Central memory CD8-positive, alpha-beta T cell (primary cell): Measurements from ENCODE around the gene ATXN1.
A peak's percentile ranks its signal among the peaks of the same experiment; 100 is the strongest.

ENCODE experiments used
- ATAC-seq: fragments of 150-1000 bp; cut with Tn5 transposase; replicated peaks from 2 replicates; pipeline ENCODE4 v1.10.0; 2022; ENCODE audit warnings: mild to moderate bottlenecking, moderate FRiP score, moderate number of reproducible peaks; ENCODE audit not compliant: poor library complexity, severe bottlenecking; ENCODE audit errors: extremely low read depth
- DNase-seq, 2 donors: peaks; one replicate each; pipeline ENCODE4 v3.0.0; 2021; ENCODE audit warnings: low spot score in 2 of 2
- H3K27ac Mint-ChIP-seq: one replicate; pipeline ENCODE4 v1.8.0; 2022; ENCODE audit warnings: low read depth, mild to moderate bottlenecking, moderate library complexity, mixed read lengths
- H3K27me3 Mint-ChIP-seq: one replicate; pipeline ENCODE4 v1.8.0; 2022; ENCODE audit warnings: mixed read lengths
- H3K36me3 Mint-ChIP-seq: one replicate; pipeline ENCODE4 v1.8.0; 2022; ENCODE audit warnings: mild to moderate bottlenecking, moderate library complexity, mixed read lengths; ENCODE audit not compliant: insufficient read depth
- H3K4me1 Mint-ChIP-seq: one replicate; pipeline ENCODE4 v1.8.0; 2022; ENCODE audit warnings: mixed read lengths
- H3K4me3 Mint-ChIP-seq: one replicate; pipeline ENCODE4 v1.8.0; 2022; ENCODE audit warnings: mild to moderate bottlenecking, moderate library complexity, mixed read lengths
- H3K9me3 Mint-ChIP-seq: one replicate; pipeline ENCODE4 v1.8.0; 2022; ENCODE audit warnings: mixed read lengths

ATXN1 gene

DNA sequence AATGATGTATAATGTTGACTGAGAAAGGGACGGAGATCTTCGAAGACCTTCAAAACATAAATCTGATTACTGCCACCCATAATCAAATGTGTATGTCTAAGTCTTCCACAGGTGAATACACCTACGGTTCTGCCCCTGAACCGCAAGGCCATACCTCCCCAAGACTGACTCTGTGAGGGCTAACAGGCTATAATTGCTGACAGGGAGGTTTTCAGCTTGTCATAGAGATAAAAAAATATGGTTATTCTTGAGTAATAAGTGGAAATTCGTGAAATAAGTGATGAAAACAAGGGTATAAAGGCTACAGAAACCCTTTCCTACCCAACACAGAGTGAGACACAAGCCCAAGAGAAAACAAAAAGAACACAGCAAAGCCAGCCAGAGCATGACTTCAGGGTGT, 188.9 kb downstream of the ATXN1 start:
- Mint-ChIP-seq H3K36me3 (peaks cover 8% of the 10 kb centered on the region), H3K9me3 (no peaks in the 10 kb centered on the region), H3K4me1 (peaks cover 35% of the 10 kb centered on the region), H3K27ac (no peak overlapping the region), H3K4me3 (no peak overlapping the region), H3K27me3 (no peaks in the 10 kb centered on the region)
- no peak for ATAC-seq
- no peak for DNase-seq

DNA sequence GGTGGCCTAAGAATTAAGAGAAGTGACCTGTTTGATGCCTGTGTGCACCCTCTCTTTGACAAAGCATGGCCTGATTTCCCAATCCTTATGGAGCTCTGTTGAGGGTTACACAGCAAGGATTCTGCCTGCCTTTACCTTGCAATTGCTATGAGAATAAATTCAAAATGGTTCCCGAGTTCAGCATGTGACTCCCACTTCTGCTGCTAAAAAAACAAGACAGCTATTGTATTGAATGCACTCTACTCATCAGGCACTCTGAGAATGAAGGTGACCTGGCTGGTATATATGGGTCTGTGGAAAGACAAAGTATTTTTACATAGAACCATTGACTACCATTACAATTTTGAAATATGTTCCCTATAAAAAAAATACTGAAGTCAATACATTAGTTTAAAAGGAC, 190.3 kb downstream of the ATXN1 start:
- no peak overlapping the region for H3K27ac Mint-ChIP-seq
- no peak overlapping the region for H3K4me3 Mint-ChIP-seq
- no peaks in the 10 kb centered on the region for H3K9me3 Mint-ChIP-seq
- peaks cover 9% of the 10 kb centered on the region for H3K36me3 Mint-ChIP-seq
- H3K4me1 Mint-ChIP-seq: peaks cover 27% of the 10 kb centered on the region
- no peaks in the 10 kb centered on the region for H3K27me3 Mint-ChIP-seq
- DNase-seq (no peak), ATAC-seq (no peak)

- H3K36me3 Mint-ChIP-seq: peaks cover 8% of the 10 kb centered on the region
- H3K27ac Mint-ChIP-seq: no peak overlapping the region
- H3K9me3 Mint-ChIP-seq: no peaks in the 10 kb centered on the region
- no peak for ATAC-seq
- no peak for DNase-seq
- no peaks in the 10 kb centered on the region for H3K27me3 Mint-ChIP-seq
- peaks cover 20% of the 10 kb centered on the region for H3K4me1 Mint-ChIP-seq
- H3K4me3 Mint-ChIP-seq: no peak overlapping the region
These were observed 191.1 kb downstream of the ATXN1 start for GRCh38 chr6:16570221-16570553.

GRCh38 chr6:16568128-16568527, 193.1 kb downstream of the ATXN1 start:
- DNase-seq (no peak), ATAC-seq (no peak)
- peak overlapping the region; percentile 78 for H3K27ac Mint-ChIP-seq
- peaks cover 11% of the 10 kb centered on the region for H3K4me1 Mint-ChIP-seq
- H3K36me3 Mint-ChIP-seq: peaks cover 8% of the 10 kb centered on the region
- H3K4me3 Mint-ChIP-seq: no peak overlapping the region
- no peaks in the 10 kb centered on the region for H3K9me3 Mint-ChIP-seq
- no peaks in the 10 kb centered on the region for H3K27me3 Mint-ChIP-seq

- Mint-ChIP-seq H3K4me3 (no peak overlapping the region), H3K9me3 (no peaks in the 10 kb centered on the region), H3K27me3 (no peaks in the 10 kb centered on the region), H3K4me1 (peaks cover 10% of the 10 kb centered on the region), H3K36me3 (peaks cover 8% of the 10 kb centered on the region), H3K27ac (no peak overlapping the region)
- no peak for ATAC-seq
- no peak for DNase-seq
These were observed 194.2 kb downstream of the ATXN1 start for GRCh38 chr6:16567071-16567470.

DNA sequence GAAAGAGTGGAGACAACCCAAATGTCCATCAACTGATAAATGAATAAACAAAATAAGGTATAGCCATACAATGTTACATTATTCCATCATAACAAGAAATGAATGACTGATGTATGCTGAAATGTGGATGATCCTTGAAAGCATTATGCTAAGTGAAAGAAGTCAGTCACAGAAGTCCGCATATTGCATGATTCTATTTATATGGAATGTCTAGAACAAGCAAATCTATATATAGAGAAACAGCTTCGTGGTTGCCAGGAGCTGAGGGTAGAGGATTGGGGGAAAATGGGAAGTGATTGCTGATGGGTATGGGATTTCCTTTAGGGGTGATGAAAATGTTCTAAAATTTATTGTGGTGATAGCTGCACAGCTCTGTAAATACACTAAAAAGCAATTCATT, 196.8 kb downstream of the ATXN1 start:
- peaks cover 10% of the 10 kb centered on the region for H3K4me1 Mint-ChIP-seq
- no peak overlapping the region for H3K4me3 Mint-ChIP-seq
- H3K36me3 Mint-ChIP-seq: peaks cover 8% of the 10 kb centered on the region
- H3K9me3 Mint-ChIP-seq: no peaks in the 10 kb centered on the region
- no peak for DNase-seq
- H3K27ac Mint-ChIP-seq: no peak overlapping the region
- H3K27me3 Mint-ChIP-seq: no peaks in the 10 kb centered on the region
- ATAC-seq: no peak

DNA sequence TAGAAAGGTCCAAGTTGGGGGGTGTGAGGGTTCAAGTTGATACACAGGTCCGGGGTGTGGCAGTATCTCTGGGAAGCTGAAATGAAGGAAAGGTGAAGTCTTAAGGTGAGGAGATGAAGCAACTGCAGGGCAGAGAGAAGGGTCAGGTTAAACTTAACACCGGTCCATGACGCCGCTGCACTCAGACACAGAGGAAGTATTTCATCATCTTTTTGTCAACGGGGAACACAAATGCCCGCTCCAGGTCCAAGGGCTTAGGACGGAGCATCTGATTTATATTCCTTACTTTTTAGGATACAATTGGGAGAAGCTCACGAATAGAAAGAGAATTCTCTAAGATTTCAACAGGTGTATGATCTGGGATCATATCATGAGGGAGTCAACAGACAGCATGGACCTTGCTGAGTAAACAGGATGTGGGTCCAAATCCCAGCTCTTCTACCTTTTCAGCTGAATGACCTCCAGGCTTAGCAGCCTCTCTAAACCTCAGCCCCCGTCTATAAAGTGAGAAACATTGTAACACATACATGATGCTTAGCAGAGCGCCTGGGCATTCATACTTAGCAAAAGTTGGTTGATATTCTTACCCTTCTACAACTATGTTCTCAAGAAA, 197.5 kb downstream of the ATXN1 start:
- Mint-ChIP-seq H3K4me1 (peaks cover 8% of the 10 kb centered on the region), H3K9me3 (no peaks in the 10 kb centered on the region), H3K4me3 (no peak overlapping the region), H3K36me3 (peaks cover 8% of the 10 kb centered on the region), H3K27me3 (no peaks in the 10 kb centered on the region), H3K27ac (no peak overlapping the region)
- no peak for ATAC-seq
- no peak for DNase-seq

DNA sequence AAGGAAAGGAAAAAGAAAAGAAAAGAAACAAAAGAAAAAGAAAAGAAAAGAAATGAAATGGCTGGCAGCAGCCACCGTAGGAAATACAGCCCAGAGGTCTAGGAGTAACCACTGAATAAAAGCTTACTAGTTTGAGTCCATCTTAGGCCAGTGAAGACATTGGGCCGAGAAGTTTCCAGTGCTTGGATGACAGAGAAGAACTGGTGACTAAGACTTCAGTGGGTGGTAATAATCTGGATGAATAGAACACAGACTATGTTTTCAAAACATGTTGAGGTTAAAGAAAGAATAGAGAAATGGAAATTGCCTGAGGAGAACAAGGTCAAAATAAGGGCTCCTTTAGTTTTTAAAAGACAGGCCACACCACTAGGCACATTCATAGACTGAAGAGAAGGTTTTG, 198.8 kb downstream of the ATXN1 start:
- Mint-ChIP-seq H3K4me3 (no peak overlapping the region), H3K27me3 (no peaks in the 10 kb centered on the region), H3K27ac (no peak overlapping the region), H3K36me3 (peaks cover 9% of the 10 kb centered on the region), H3K9me3 (no peaks in the 10 kb centered on the region), H3K4me1 (peaks cover 5% of the 10 kb centered on the region)
- ATAC-seq: no peak
- no peak for DNase-seq

- DNase-seq (no peak), ATAC-seq (no peak)
- peaks cover 11% of the 10 kb centered on the region for H3K36me3 Mint-ChIP-seq
- no peaks in the 10 kb centered on the region for H3K9me3 Mint-ChIP-seq
- no peak overlapping the region for H3K27ac Mint-ChIP-seq
- H3K27me3 Mint-ChIP-seq: no peaks in the 10 kb centered on the region
- no peak overlapping the region for H3K4me3 Mint-ChIP-seq
- H3K4me1 Mint-ChIP-seq: peaks cover 11% of the 10 kb centered on the region
These were observed 202.2 kb downstream of the ATXN1 start for GRCh38 chr6:16559071-16559470.

DNA sequence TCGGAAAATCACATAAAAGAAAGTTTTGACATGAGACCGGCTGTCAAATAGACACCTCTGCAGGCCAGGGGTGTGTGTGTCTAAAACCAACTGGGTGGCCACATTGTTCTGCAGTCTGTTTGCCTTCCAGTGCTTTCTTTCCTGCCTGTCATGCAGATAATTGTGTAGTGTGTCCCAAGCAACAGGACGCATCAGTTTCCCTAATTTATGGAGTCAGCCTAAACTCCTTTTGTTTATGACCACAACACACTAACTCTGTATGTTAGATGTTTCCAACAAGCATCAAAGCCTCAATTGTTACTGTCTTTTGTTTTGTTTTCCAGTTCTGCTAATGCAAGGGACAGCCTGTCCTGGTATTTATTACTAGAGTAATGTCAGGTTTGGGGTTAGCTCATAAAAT, 205.7 kb downstream of the ATXN1 start:
- Mint-ChIP-seq H3K27me3 (no peaks in the 10 kb centered on the region), H3K4me3 (no peak overlapping the region), H3K27ac (no peak overlapping the region), H3K9me3 (no peaks in the 10 kb centered on the region), H3K36me3 (peaks cover 23% of the 10 kb centered on the region), H3K4me1 (peaks cover 11% of the 10 kb centered on the region)
- ATAC-seq (no peak), DNase-seq (no peak)

- H3K27ac Mint-ChIP-seq: no peak overlapping the region
- ATAC-seq: no peak
- no peak for DNase-seq
- H3K27me3 Mint-ChIP-seq: no peaks in the 10 kb centered on the region
- no peak overlapping the region for H3K4me3 Mint-ChIP-seq
- peaks cover 11% of the 10 kb centered on the region for H3K4me1 Mint-ChIP-seq
- H3K36me3 Mint-ChIP-seq: peaks cover 27% of the 10 kb centered on the region
- no peaks in the 10 kb centered on the region for H3K9me3 Mint-ChIP-seq
These were observed 207.7 kb downstream of the ATXN1 start for GRCh38 chr6:16553531-16553930.

DNA sequence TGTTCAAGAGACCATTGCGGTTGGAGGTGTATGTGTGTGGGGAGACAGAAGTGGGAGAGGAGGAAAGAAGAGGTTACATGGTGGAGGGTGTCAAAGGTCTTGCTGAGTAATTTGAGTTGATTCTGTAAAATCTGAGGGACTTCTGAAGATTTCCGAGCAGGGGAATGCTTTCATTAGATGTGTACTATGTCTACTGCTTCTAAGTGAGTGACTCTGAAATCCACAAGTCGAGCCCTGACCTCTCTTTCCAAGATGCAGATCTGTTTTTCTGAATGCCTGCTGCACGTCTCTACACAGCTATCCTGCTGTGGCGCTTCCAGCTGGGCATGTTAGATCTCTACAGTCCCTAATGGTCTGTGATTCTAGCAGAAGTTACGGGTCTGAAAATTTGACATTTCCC, 209.8 kb downstream of the ATXN1 start:
- Mint-ChIP-seq H3K9me3 (no peaks in the 10 kb centered on the region), H3K27me3 (no peaks in the 10 kb centered on the region), H3K27ac (no peak overlapping the region), H3K36me3 (peaks cover 27% of the 10 kb centered on the region), H3K4me3 (no peak overlapping the region), H3K4me1 (peaks cover 9% of the 10 kb centered on the region)
- DNase-seq (no peak), ATAC-seq (no peak)

GRCh38 chr6:16548121-16548520, 213.1 kb downstream of the ATXN1 start:
- H3K27ac Mint-ChIP-seq: no peak overlapping the region
- no peaks in the 10 kb centered on the region for H3K27me3 Mint-ChIP-seq
- H3K4me3 Mint-ChIP-seq: no peak overlapping the region
- ATAC-seq: no peak
- no peaks in the 10 kb centered on the region for H3K9me3 Mint-ChIP-seq
- H3K36me3 Mint-ChIP-seq: peaks cover 33% of the 10 kb centered on the region
- H3K4me1 Mint-ChIP-seq: peaks cover 4% of the 10 kb centered on the region
- no peak for DNase-seq

DNA sequence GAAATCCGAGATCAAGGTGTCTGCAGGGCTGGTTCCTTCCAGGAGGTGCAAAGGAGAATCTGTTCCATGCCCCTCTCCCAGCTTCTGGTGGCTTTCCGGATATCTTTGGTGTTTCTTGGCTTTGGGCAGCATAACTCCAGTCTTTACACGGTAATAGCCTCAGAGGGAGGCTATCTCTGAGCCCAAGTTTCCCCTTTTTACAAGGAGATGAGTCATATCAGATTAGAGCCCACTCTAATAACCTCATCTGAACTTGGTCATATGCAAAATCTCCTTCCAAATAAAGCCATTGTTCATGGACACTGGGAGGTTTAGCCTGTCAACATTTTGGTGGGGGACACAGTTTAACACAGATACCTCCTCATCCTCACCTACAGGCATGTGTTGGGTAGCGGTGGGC, 213.7 kb downstream of the ATXN1 start:
- Mint-ChIP-seq H3K27ac (no peak overlapping the region), H3K4me1 (peaks cover 4% of the 10 kb centered on the region), H3K4me3 (no peak overlapping the region), H3K36me3 (peaks cover 27% of the 10 kb centered on the region), H3K27me3 (no peaks in the 10 kb centered on the region), H3K9me3 (no peaks in the 10 kb centered on the region)
- DNase-seq (no peak), ATAC-seq (no peak)
